ENCODE measurements around the gene PCAT6. TPM values are rescaled to one million over a fixed set of nuclear protein-coding genes. Genes with fewer than 3 reads are reported as not detected.

PCAT6 gene
- total RNA-seq, 1 experiment from 2014 or later = 3.4 TPM

DNA sequence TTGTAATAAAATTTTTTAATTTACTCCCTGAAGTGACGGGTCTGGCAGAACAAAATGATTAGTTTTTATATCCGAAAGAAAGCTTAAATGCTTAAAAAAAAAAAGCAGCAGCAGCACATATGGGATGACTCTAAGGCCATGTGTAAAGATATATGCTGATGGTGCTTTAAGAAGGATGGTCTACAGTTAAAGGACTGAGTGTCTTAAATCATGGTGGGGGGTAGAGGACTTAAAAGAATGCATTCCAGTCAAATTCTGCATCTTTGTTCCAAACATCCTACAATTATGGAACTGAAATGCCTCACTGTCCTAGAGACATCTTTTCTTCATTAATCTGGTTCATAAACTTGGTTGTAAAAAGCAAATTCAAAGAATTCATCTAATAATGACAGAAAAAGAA is 9.6 kb upstream of the PCAT6 start:
- Histone ChIP-seq H3K36me3 (replicated peaks; ENCODE audit: control insufficient read depth, insufficient read depth, low read length) (peaks cover 3% of the 10 kb centered on the region), H3K4me3 (ENCODE audit: insufficient read depth, low read depth, low read length) (no peak overlapping the region), H3K27me3 (ENCODE audit: control insufficient read depth, insufficient read depth, low read length) (no peaks in the 10 kb centered on the region)
- no peak for DNase-seq

DNA sequence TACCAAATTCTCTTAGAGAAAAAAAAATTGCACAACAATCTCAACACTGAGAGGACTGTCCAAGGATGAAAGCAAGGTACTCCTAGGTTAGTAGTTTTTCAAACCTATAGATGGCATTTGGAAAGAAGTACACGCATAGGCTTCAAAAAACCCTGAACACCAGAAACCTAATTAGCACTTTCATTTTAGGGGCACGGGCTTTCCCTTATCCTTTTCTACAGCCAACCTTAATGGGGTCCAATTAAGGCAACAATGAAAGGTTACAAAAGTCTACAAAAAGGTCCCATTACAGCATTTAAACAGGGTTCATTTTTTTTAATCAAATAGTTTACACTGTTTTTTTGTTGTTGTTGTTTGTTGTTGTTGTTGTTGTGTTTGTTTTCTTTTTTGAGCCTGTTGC is 8.7 kb upstream of the PCAT6 start:
- peaks cover 3% of the 10 kb centered on the region for H3K36me3 ChIP-seq (replicated peaks; ENCODE audit: control insufficient read depth, insufficient read depth, low read length)
- no peaks in the 10 kb centered on the region for H3K27me3 ChIP-seq (ENCODE audit: control insufficient read depth, insufficient read depth, low read length)
- H3K4me3 ChIP-seq (ENCODE audit: insufficient read depth, low read depth, low read length) = no peak overlapping the region
- DNase-seq = no peak

DNA sequence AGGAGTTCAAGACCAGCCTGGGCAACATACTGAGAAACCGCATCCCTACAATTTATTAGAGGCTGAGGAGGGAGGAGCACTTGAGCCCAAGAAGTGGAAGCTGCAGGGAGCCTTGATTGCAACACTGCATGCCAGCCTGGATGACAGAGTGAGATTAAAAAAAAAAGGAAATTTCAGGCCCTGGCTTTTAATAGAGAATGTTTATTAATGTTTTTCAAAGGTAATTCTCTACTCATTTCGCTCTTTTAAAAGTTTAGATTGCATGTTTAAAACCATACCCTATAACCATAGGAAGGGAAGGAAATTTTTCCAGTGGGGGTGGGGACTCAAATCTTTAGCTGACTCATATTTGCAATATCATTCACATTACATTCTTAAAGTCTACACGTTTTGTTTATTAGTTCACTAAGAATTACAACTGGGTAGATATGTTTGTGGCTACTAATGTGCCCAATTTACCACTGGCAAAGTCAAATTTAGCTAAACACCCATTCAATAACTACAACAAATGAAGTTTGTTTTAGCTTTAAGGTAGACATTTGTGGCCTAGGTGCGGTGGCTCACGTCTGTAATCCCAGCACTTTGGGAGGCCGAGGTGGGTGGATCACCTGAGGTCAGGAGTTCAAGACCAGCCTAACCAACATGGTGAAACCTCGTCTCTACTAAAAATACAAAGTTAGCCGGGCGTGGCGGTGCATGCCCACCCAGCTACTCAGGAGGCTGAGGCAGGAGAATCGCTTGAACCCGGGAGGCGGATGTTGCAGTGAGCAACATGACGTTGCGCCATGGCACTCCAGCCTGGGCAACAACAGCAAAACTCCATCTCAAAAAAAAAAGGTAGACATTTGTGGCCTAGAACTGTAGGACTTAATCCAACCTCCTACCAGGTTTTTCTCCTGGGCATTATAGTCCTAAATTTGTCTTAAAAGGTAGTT is 7.5 kb upstream of the PCAT6 start:
- Histone ChIP-seq H3K36me3 (replicated peaks; ENCODE audit: control insufficient read depth, insufficient read depth, low read length) (peaks cover 3% of the 10 kb centered on the region), H3K27me3 (ENCODE audit: control insufficient read depth, insufficient read depth, low read length) (no peaks in the 10 kb centered on the region), H3K4me3 (ENCODE audit: insufficient read depth, low read depth, low read length) (no peak overlapping the region)
- no peak for DNase-seq

DNA sequence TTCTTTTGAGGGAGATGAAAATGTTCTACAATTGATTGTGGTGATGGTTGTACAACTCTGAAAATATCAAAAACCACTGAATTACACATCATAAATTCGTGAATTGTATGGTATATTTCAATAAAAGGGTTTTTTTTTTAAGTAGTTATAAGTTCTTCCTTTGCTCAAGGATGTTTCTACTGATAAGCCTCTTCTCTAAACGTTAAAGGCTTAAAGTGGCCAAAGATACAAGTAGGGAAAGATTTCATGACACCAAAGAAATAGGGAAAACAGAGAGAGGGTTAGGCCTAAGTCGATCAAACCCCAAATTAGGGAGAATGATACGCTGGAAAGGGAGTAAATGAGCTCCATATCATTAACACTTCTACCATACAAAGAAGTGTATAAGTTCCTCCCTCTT is 6.6 kb upstream of the PCAT6 start:
- H3K27me3 ChIP-seq (ENCODE audit: control insufficient read depth, insufficient read depth, low read length) = peaks cover 5% of the 10 kb centered on the region
- no peak for DNase-seq
- no peak overlapping the region for H3K4me3 ChIP-seq (ENCODE audit: insufficient read depth, low read depth, low read length)
- peaks cover 2% of the 10 kb centered on the region; the same call in 1 of the 2 replicates for H3K36me3 ChIP-seq (replicated peaks; ENCODE audit: control insufficient read depth, insufficient read depth, low read length)

DNA sequence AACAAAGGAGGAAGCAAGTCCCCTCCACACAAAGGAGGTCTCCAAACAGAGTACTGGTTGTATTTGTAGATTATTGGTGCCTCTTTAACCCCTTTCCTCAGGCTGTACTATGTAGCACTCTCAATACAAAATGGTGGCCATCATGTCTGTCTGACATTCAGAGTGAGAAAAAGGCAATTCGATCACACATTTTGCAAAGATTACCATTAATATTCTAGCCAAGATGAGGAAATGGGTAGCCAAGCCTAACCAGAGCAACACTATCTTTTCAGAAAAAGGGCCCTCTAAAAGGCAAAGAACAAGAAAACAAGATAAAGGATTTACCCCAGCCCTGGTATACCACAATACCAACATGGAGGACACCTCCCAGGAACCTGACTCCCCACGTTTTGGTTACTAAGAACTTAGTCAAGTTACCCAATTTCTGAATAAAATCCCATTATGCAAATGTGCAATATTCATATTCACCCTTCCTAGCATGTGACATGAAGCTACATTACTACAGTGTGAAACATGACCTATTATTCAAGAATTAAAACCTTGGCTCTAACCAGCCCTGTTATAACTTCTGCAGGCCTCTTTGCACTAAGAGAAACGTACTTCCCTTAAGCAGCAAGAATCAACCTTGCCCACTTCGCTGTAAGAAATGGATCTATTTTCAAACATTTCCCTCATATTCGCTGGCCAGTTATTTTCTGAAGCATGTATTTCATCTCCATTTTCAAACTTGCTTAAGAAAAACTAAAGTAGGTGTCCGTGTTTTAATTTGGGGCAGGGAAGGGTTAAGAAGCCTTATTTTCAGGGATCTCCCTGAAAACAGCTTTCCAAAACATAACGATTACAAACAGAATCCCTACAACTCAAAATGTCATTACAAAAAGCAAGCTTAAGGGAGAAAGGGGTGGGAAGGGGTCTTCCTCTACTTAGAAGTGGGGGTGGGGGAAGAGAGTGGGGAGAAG is 4.6 kb upstream of the PCAT6 start:
- peak overlapping the region; percentile 100 for H3K4me3 ChIP-seq (ENCODE audit: insufficient read depth, low read depth, low read length)
- H3K36me3 ChIP-seq (replicated peaks; ENCODE audit: control insufficient read depth, insufficient read depth, low read length) = no peaks in the 10 kb centered on the region
- peaks cover 9% of the 10 kb centered on the region for H3K27me3 ChIP-seq (ENCODE audit: control insufficient read depth, insufficient read depth, low read length)
- DNase-seq = peak; percentile 44

DNA sequence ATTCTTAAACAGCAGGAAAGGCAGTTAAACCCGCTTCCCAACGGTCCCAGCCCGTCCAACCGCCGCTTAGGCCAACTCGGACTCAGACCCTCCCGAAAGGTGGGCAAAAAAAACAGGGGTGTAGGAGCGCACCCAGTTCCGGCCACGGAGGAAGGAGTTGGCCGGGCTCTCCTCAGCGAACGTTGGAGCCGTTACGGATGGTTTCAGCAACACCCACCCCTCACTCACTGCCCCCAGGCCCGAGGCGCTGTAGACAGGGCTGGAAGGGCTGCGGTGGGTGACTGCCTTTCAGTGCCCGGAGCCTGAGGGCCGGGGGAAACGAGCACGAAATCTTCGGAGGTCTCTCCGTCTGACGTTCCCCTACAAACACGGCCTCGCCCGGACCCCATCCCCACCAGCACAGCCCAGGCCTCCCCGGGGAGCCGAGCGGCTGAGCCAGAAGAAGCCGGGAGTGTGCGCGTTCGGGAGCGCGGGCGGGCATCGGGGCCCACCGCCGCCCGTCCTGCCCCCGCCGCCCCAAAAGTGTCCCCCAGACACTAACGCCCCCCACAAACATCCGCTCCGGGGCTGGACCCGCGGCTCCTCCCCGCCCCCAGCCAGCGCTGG is 3.8 kb upstream of the PCAT6 start:
- peak; percentile 80 for DNase-seq
- Histone ChIP-seq H3K36me3 (replicated peaks; ENCODE audit: control insufficient read depth, insufficient read depth, low read length) (no peaks in the 10 kb centered on the region), H3K4me3 (ENCODE audit: insufficient read depth, low read depth, low read length) (peak overlapping the region; percentile 100), H3K27me3 (ENCODE audit: control insufficient read depth, insufficient read depth, low read length) (peaks cover 17% of the 10 kb centered on the region)

DNA sequence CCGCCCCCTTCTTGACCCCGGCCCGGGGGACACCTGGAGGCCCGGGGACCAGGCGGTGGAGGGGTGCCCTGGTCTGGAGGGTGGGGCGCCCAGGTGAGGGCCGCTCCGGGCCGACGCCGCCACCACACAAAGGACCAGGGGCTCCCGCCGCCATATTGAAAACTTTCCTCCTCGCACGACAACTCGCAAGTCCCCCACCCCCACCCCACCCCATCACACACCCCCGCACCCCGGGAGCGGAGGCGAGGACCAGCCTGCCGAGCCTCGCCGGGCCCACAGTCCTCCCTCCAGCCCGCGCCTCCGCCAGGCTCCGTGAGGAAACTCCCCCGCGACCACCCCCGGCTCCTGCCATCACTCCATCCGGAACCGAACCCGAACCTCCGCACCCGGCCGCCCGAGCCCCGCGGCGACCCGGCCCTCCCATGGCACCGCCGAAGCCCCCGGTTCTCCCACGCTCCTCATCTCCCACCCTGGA is 3.3 kb upstream of the PCAT6 start:
- Histone ChIP-seq H3K27me3 (ENCODE audit: control insufficient read depth, insufficient read depth, low read length) (peaks cover 20% of the 10 kb centered on the region), H3K4me3 (ENCODE audit: insufficient read depth, low read depth, low read length) (peak overlapping the region; percentile 100), H3K36me3 (replicated peaks; ENCODE audit: control insufficient read depth, insufficient read depth, low read length) (no peaks in the 10 kb centered on the region)
- DNase-seq = peak; percentile 93

DNA sequence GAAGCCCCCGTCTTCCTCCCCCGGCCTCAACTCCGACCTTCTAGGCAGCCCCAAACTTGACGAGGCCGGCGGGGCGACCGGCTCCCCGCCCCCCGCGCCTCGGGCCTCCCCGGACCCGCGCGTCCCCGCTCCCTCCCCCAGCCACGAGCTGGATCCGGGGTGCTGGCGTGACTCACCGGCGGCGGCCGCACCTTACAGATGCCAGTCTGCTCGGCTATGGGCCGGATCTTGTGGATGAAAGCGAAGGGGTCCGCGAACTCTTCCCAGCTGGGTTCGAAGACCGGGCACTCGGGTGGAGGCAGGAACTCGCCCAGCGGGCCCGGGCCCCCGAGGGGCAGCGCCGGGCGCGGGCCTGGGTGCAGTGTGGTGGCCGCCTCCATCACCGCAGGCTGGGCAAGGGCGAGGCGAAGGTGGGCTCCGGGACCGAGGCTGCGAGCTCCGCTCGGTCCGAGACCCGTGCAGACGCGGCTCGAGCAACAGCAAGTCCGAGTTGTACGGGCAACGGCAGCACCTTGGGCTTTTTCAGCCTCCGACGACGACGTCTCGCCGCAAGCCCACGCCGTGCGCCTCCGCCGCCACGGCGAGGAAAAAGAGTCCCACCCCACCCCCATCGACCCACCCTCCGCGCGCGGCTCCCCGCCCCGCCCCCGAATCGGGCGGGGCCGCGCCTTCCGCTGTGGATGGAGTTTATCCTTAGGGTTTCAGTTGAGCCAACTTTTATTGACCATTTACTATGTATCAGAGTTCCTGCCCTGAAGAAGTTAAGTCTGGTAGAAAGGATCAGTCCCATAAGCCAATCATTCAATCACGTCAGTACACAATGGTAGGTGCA is 2.6 kb upstream of the PCAT6 start, which contains the start of gene KDM5B:
Gene KDM5B, minus strand, starts transcription at position 496 of the 832 bp plus-strand sequence. Its CDS starts 116 bp downstream, at position 380.
- peak; percentile 92 for DNase-seq
- Histone ChIP-seq H3K27me3 (ENCODE audit: control insufficient read depth, insufficient read depth, low read length) (peaks cover 20% of the 10 kb centered on the region), H3K36me3 (replicated peaks; ENCODE audit: control insufficient read depth, insufficient read depth, low read length) (no peaks in the 10 kb centered on the region), H3K4me3 (ENCODE audit: insufficient read depth, low read depth, low read length) (peak within 1 kb of the TSS; percentile 100)

DNA sequence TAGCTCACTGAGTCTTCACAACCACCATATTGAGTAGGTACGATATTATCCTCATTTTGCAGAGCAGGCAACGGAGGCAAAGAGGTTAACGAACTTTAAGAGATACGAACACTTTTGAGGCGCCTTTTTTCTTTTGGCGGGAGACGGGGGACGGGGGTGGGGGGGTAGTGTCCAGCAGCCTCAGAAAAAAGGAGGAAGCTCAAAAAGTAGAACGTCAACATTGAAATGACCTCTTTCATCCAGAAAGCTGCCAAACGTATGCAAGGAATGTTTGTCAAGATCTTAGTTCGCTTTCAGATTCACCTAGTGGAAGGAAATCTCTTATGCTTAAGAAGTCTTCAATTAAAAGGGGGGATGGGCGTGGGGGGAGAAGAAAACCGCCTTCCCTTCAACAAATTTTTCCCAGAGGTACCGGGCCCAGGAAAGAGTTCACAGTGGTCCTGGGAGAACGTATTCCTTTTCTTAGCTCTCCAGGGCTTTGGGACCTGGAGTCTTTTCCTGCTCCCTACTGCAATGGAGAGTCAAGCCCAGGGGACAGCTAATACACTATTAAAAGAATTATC is 1.1 kb upstream of the PCAT6 start:
- Histone ChIP-seq H3K4me3 (ENCODE audit: insufficient read depth, low read depth, low read length) (peak overlapping the region; percentile 66), H3K27me3 (ENCODE audit: control insufficient read depth, insufficient read depth, low read length) (peaks cover 20% of the 10 kb centered on the region), H3K36me3 (replicated peaks; ENCODE audit: control insufficient read depth, insufficient read depth, low read length) (no peaks in the 10 kb centered on the region)
- DNase-seq = no peak

DNA sequence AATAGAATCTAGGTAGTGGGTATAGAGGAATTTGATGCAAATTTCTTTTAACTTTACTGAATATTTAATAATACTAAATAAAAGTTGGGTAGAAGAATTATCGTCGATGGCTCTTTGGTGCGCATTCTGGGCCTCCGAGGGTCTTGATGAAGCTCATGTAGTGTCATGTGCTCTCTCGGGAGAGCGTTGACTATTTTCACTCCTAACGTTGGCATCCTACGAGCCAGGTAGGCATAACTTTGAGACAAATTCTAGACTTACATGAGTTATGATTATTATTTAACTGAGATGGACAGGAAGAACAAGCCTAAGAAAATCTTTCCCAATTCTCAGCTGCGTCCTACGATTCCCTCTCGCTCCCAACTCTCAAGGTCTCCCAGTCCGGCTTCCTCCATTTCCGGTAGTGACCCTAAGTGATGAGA is 550 bp upstream of the PCAT6 start:
- no peak for DNase-seq
- Histone ChIP-seq H3K36me3 (replicated peaks; ENCODE audit: control insufficient read depth, insufficient read depth, low read length) (no peaks in the 10 kb centered on the region), H3K27me3 (ENCODE audit: control insufficient read depth, insufficient read depth, low read length) (peaks cover 20% of the 10 kb centered on the region), H3K4me3 (ENCODE audit: insufficient read depth, low read depth, low read length) (peak overlapping the region; percentile 66)

DNA sequence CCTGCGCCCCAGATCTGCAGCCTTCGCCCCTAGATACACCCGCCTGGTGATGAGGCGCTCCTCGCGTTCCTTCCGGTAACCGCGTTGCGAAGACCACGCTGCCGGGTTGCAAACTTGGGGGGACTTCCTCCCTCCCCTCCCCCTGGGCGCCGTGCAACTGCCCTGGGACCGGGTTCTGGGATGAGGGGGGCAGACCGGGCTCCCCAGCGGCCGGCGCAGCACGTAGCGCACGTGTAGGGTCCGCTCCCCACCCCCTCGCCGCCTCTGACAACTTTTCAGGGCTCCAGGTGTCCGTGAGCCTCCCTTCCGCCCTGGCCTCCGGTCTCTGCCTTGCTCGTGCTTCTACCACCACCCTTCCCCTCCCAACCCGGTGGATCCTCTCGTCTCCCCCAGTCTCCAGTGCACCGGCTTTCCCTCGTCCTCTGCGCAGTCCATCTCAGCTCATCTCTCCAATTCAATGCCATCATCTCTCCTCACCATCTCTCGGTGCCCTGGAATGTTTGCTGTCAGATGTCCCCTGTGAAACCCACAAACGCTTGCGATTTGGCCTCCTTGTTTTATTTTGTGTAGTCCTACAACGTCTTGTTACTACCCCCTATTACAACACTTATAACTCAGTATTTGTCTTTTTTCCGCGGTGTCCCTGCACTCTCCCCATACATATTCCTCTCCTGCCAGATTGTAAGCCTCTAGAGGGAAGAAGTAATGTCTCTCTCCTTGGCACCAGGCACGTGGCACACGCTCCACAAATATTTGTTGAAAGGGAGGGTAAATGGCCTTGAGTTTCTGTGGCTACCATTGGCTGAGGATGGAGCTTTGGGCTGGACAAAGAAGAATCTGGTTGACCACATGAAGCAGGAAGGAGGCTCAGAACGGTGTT is 782 bp downstream of the PCAT6 start:
- Histone ChIP-seq H3K36me3 (replicated peaks; ENCODE audit: control insufficient read depth, insufficient read depth, low read length) (no peaks in the 10 kb centered on the region), H3K27me3 (ENCODE audit: control insufficient read depth, insufficient read depth, low read length) (peaks cover 20% of the 10 kb centered on the region)
- peak; percentile 75 for DNase-seq

DNA sequence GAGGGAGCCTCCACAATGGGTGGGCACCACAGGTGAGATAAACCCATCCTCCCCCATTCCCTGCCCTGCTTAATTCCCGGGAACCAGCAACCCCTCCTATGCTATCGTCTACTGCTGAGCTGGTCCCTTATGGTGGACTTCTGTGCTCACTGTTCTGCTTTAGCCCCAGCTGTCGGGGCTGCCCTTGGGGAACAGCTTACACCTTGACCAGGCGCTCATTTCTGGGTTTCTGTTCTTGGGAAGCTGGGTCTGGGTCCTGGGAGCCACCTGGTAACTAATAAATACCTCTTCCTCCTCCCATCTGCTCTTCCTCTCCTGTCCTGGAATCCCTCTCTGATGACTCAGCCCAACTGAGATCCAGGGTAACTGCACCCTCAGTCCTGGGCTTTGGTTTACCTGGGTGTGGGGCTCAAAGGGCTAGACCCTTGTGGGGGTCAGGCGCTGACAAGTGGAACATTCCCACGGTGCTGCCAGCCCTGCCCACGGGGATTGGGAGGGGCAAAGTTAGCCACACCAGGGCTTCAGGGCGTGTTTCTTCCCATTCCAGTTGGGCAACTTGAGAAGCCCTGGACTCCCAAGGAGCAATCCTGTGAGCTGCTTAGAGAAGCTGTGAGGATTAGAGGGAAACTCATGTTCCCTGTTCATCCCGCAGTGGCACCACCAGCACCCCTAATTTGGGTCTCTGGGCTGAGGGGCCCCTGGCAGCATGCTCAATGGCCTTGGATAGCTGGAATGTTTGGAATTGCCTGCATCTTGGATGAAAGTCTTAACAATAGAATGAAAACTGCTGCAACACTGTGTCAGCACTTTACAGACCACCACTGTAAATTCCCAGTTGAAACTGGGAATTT is 1.6 kb downstream of the PCAT6 start:
- no peaks in the 10 kb centered on the region for H3K36me3 ChIP-seq (replicated peaks; ENCODE audit: control insufficient read depth, insufficient read depth, low read length)
- H3K27me3 ChIP-seq (ENCODE audit: control insufficient read depth, insufficient read depth, low read length) = peaks cover 20% of the 10 kb centered on the region
- H3K4me3 ChIP-seq (ENCODE audit: insufficient read depth, low read depth, low read length) = peak overlapping the region; percentile 66
- no peak for DNase-seq

More for the DNA sequence above, 782 bp downstream of the PCAT6 start:
- H3K4me3 ChIP-seq (ENCODE audit: insufficient read depth, low read depth, low read length) = peak overlapping the region; percentile 66

Data from H7 (cell line).